Forelimb muscle (tissue), 1 donor: ENCODE measurements around the gene CDC37. TPM values are rescaled to one million over a fixed set of nuclear protein-coding genes. Genes with fewer than 3 reads are reported as not detected.
A peak's percentile ranks its signal among the peaks of the same experiment; 100 is the strongest.

Source experiments
- DNase-seq: peaks from one replicate; pipeline ENCODE4 v3.0.0-alpha.2; 2013; ENCODE audit warnings: low read depth
- polyA plus RNA-seq: library from polyadenylated mRNA; unstranded; fragments of 120-200 nt; gene quantifications from one replicate; pipeline ENCODE4 v1.2.1, GENCODE V29; 2013; ENCODE audit not compliant: insufficient read length

CDC37 gene
- polyA plus RNA-seq = 133 TPM

- peak; percentile 88 for DNase-seq
Measured at GRCh38 chr19:10403137-10404021, at the start of gene CDC37. Gene CDC37 (minus strand): TSS chr19:10403542. CDS start chr19:10403479, 63 bp downstream.

GRCh38 chr19:10450853-10451609, 47.7 kb upstream of the CDC37 start:
- no peak for DNase-seq

DNA sequence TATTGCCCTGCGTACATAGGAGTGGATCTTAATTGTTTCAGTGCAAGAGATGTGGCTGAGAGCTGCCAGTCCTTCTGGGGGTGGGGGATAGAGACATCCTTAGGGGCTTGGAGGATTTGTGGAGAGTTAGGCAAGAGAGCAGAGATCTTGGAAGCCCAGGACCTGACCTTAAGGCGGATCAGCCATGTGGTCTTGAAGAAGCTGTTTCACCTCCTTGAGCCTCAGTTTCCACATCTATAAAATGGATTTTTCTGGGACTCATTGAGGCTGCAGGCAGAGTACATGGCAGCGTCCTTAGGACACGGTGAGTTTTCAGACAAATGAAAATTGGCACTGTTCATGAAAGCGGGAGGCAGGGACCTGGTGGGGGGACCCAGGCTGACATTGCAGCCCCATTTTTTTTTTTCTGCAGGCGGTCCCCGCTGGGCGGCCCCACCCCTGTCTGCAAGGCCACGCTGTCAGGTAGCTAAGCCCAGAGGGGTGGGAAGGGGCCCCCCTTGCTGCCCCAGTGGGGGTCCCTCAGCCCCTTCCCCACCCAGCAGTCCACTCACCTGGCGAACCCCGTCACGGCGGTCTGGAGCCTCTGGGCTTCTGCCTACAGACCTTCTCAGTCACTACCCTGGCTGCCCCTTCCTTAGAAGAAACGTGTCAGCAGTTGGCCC, 47.0 kb upstream of the CDC37 start:
- DNase-seq = no peak

DNA sequence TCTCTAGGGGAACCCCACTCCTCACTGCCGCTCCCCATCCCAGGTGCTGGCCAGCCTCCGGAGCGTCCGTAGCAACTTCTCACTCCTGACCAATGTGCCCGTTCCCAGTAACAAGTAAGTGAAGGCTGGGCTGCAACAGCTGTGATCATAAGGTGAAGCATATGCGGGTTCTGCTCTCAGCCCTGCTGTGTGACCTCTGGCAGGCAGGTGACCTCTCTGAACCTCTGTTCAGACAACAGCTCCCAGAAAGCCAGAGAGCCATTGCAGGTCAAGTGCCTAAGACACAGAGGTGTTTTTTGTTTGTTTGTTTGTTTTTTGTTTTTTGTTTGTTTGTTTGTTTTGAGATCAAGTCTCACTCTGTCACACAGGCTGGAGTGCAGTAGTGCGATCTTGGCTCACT, 45.7 kb upstream of the CDC37 start:
- no peak for DNase-seq

- DNase-seq = no peak
Measured at GRCh38 chr19:10442698-10443097, 39.4 kb upstream of the CDC37 start.

DNA sequence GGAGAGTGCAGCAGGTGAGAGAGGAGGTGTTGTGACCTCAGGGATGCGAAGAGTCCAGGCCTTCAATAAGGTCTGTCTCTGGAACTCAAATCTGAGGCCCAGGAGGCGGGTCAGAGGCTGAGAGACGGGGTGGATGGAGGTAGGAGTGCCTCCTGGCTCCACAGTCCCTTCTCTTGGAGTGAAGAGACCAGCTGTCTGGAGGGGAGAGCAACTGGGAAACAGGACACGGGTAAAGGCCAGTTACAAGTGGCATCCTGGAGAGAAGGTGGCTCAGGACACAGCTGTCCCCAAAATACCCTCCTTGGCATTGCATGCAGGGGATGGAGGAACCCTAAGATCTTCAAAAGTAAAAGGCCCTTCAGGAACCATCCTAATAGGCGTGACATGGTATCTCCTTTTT, 36.2 kb upstream of the CDC37 start:
- DNase-seq = no peak

DNA sequence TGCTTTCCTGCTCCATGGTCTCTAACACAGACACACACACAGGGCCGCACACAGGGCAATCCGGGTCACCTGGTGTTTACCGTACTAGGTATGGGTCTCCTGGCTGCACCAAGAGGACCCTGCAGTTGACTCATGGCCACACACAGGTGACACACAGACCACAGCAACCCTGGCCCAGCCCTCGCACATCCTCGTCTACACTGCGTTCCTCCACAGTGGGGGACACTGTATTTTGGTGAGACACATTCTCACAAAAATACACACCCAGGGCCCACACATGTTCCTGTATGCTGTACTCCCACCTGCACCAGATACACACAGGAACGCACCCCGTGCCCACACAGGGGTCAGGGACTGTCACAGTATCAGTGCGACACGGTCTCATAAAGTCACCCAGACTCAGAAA, 29.8 kb upstream of the CDC37 start:
- no peak for DNase-seq

DNA sequence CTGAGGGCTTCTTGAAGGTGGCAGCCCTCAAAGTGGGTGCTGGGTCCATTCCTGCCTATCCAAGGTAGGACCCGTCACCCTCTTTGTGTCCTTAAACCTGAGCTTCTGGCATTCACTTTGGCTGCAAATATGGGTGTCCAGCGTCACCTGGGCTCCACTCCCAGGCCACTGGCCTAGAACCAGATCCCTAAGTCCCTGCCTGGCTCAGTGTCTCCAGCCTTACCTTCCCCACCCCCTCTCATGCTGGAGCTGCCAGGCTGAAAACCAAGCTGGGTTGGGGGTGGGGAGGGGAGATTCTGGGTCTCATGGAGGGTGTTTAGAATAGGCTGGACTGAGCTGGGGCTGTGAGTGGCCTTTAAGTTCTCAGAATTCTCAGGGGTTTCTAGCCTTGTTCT, 29.4 kb upstream of the CDC37 start:
- no peak for DNase-seq

DNA sequence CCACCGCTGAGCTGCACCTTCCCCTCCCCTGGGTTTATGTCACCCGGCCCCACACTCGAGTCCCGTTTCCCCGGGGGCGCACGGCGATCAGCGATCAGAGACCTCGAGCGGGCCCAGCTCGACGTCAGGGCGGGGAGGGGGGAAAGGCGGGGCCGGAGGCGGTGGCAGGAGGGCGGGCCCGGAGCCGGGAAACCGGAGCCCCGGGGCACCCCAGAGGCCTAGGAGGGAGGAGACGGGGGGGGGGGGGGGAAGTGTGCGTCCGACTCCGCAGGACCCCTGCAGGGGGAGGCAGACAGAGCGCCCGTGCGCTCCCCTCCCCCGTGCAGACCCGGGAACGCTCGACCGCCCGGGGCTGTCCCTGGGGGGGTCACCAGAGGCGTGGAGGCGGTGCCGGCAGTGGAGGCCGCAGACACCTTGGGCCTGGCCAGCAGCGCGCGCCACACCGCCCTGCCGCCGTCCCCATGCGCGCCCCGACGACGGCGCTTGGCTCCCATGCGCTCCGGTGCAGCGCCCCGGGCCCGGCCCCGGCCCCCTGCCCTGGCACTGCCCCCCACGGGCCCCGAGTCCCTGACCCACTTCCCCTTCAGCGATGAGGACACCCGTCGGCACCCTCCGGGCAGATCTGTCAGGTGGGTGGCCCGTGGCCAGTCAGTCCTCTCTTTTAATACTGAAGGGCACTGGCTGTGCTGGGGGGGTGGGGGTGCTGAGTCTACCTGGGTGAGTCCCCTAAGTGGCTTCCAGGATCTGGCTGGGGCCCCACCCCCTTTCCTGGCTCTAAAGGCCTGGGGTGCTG, 28.8 kb upstream of the CDC37 start:
- DNase-seq = no peak

- DNase-seq = no peak
Measured at GRCh38 chr19:10431254-10431942, 28.1 kb upstream of the CDC37 start.

DNA sequence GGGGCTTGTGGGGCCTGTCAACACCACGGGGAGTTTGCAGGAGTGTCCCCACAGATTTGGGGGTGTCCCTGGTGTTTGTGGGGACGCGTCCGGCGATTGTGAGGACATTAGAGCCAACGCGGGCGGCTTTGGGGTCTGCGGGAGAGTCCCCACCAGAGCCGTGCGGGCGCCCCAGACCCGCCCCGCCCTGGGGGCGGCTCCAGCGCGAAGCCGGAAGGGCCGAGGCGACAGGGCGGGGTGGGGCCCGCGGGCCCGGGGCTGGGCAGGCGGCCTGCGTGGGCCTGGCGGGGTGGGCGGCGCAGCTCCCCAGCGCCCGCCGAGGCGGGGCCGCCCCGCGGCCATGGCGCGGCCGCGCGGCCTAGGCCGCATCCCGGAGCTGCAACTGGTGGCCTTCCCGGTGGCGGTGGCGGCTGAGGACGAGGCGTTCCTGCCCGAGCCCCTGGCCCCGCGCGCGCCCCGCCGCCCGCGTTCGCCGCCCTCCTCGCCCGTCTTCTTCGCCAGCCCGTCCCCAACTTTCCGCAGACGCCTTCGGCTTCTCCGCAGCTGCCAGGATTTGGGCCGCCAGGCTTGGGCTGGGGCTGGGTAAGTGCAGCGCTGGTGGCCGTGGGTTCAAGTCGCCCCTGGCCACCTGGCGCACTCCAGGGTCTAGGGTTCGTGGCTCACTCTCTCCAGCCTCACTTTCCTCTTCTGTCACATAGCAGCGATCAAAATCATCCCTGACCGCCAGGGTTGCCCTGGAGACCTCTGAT, 27.3 kb upstream of the CDC37 start:
- no peak for DNase-seq

GRCh38 chr19:10428996-10429381, 25.6 kb upstream of the CDC37 start:
- no peak for DNase-seq

DNA sequence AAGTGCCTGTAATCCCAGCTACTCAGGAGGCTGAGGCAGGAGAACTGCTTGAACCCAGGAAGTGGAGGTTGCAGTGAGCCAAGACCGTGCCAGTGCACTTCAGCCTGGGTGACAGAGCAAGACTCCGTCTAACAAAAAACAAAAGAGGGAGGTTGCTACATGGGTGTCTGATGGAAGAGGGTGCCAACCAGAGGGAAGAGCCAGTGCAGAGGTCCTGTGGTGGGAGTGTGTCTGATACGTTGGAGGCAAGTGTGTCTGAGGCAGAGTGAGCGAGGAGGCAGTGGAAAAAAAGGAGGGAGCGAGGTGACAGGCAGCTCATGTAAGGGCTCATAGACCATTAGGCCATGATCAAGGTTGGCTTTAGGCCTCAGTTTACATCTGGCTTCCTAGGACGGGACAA, 23.8 kb upstream of the CDC37 start:
- DNase-seq = no peak

DNA sequence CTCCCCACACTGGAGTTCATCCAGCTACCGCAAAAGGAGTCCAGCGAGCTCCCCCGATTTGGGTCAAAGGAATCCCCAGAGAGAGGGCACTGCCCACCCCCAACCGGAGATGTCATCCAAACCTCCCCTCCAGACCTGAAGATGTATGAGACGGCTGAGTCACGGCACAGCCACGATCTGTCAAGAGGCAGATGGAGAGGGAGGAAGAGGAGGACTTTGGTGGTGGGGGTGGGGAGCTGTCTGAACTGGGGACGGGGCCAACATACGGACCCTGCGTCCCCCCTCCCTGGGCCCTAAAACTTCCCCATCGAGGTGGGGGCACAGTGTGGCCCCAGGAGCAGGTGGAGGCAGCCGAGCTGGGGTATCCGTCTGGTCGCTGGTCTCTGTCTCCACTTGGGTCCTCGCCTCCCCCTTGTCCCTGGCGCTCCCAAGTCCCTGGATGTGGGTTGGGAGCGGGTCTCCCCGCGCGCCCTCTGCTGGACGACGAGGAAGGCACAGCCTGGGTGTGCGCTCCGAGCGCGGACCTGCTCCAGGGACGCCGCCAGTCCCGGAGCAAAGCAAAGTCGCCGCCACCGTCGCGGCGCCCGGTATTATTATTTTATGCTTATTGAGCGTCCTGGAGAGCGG, 20.8 kb upstream of the CDC37 start:
- no peak for DNase-seq

- DNase-seq = no peak
Measured at GRCh38 chr19:10422846-10423245, 19.5 kb upstream of the CDC37 start.

GRCh38 chr19:10422046-10422461, 18.7 kb upstream of the CDC37 start:
- DNase-seq = no peak

- DNase-seq = no peak
Measured at GRCh38 chr19:10421240-10422045, 18.1 kb upstream of the CDC37 start.

DNA sequence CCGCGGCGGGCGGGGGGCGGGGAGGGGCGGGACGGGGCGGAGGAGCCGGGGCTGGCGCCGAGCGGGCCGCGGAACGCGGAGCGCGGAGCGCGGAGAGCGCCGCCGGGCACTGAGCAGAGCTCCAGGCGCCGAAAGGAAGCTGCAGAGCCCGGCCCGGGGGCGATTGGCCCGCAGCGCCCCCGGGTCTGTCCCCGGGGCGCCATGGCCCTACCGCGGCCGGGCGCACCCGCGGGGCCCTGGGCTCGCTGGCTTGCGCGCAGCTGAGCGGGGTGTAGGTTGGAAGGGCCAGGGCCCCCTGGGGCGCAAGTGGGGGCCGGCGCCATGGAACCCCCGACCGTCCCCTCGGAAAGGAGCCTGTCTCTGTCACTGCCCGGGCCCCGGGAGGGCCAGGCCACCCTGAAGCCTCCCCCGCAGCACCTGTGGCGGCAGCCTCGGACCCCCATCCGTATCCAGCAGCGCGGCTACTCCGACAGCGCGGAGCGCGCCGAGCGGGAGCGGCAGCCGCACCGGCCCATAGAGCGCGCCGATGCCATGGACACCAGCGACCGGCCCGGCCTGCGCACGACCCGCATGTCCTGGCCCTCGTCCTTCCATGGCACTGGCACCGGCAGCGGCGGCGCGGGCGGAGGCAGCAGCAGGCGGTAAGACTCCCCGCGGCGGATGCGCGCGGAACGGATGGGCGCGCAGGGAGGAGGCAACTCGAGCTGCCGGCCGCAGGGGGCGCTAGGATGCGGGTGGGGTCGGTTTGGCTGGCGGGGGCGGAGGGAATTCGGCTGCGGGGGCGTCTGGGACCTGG, 17.3 kb upstream of the CDC37 start, which contains the start of gene PDE4A:
PDE4A (plus strand) TSS at position 95 of the 796 bp plus-strand sequence; CDS start at position 322, 227 bp downstream.
- DNase-seq = no peak
